Fibroblast of lung (primary cell): ENCODE data around the gene DENND5B.

Source experiments
- CTCF ChIP-seq, 2 donors: IDR thresholded peaks in 1 of 2; conservative IDR thresholded peaks in 1 of 2; 1 replicate in 1 of 2; 2 replicates in 1 of 2; pipeline ENCODE4 v1.5.1; 2011 to 2012; ENCODE audit warnings: low read length in 2 of 2, control low read depth in 1 of 2, inconsistent platforms in 1 of 2, low read depth in 1 of 2, mild to moderate bottlenecking in 1 of 2
- EZH2 ChIP-seq: IDR thresholded peaks from 2 replicates; pipeline ENCODE4 v1.5.1; 2012; ENCODE audit warnings: low read length, control low read depth, mild to moderate bottlenecking; ENCODE audit errors: missing control alignments

DNA sequence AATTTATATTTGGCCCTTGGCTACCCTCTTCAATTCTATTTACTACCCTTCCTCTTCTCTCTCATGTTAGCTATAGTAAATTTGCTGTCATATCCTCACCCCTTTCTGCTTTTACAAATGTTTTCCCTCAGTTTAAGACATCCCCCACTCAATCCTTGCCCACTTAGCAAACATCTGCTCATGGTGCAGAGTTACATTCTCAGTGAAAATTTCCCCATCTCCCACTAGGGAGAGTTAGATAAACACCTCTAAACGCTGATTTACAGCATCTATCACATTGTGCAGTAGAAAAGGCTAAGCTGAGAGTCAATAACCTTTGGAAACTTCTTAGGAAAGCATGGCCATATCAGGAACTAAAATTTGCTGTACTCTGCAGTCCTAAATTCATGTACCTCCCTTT is 69.0 kb downstream of the DENND5B start:
- no peak for TF ChIP-seq CTCF (conservative IDR thresholded peaks at IDR 0.05 in 1 of 2, IDR thresholded peaks at IDR 0.05 in 1 of 2; ENCODE audit: low read depth in 1 of 2, low read length in 2 of 2)
- no peak for TF ChIP-seq EZH2
